ENCODE results near the gene P2RY14. TPM values are rescaled to one million over a fixed set of nuclear protein-coding genes. Genes with fewer than 3 reads are reported as not detected.

P2RY14 gene
- total RNA-seq, 2 donors from 2014 or later = not detected

- no peak for TF ChIP-seq CTCF (conservative IDR thresholded peaks at IDR 0.05)
- Histone ChIP-seq H3K4me1 (ENCODE audit: control insufficient read depth, insufficient read depth, low read length) (no peaks in the 10 kb centered on the region), H3K9me3 (ENCODE audit: control insufficient read depth, low read length) (no peaks in the 10 kb centered on the region), H3K27me3 (ENCODE audit: control insufficient read depth, insufficient read depth, low read length, poor library complexity, severe bottlenecking) (no peaks in the 10 kb centered on the region), H3K9ac (ENCODE audit: extremely low read depth, low read length, poor library complexity, severe bottlenecking) (no peak overlapping the region), H3K27ac (ENCODE audit: low read depth, low read length) (no peak overlapping the region), H3K4me3 (ENCODE audit: low read length) (no peak overlapping the region), H3K36me3 (ENCODE audit: control insufficient read depth, insufficient read depth, low read length) (peaks cover 5% of the 10 kb centered on the region)
- H3K4me3 Mint-ChIP-seq = no peak overlapping the region
- no peaks in the 10 kb centered on the region for H3K4me1 Mint-ChIP-seq
- no peaks in the 10 kb centered on the region for H3K9me3 Mint-ChIP-seq
- WGBS, 2 experiments (ENCODE audit: insufficient coverage in 1 of 2, insufficient read length in 1 of 2) = 88% methylated on average over 1 of the region's 1 CpG; no CpG with 5 or more reads in 1 of the 2 experiments
- peaks cover 7% of the 10 kb centered on the region for H3K36me3 Mint-ChIP-seq (ENCODE audit: low read depth)
- no peak overlapping the region for H3K27ac Mint-ChIP-seq
- DNase-seq = no peak
- no peaks in the 10 kb centered on the region for H3K27me3 Mint-ChIP-seq (ENCODE audit: insufficient read depth)
Measured at GRCh38 chr3:151195826-151196225, 82.5 kb downstream of the P2RY14 start.

GRCh38 chr3:151192545-151192944 lies 85.8 kb downstream of the P2RY14 start:
- H3K27ac ChIP-seq (ENCODE audit: low read depth, low read length) = no peak overlapping the region
- no peak overlapping the region for H3K9ac ChIP-seq (ENCODE audit: extremely low read depth, low read length, poor library complexity, severe bottlenecking)
- H3K27me3 Mint-ChIP-seq (ENCODE audit: insufficient read depth) = no peaks in the 10 kb centered on the region
- H3K36me3 ChIP-seq (ENCODE audit: control insufficient read depth, insufficient read depth, low read length) = peaks cover 9% of the 10 kb centered on the region
- no peak overlapping the region for H3K4me3 ChIP-seq (ENCODE audit: low read length)
- H3K9me3 ChIP-seq (ENCODE audit: control insufficient read depth, low read length) = no peaks in the 10 kb centered on the region
- peaks cover 12% of the 10 kb centered on the region for H3K36me3 Mint-ChIP-seq (ENCODE audit: low read depth)
- H3K9me3 Mint-ChIP-seq = no peaks in the 10 kb centered on the region
- no peak for TF ChIP-seq CTCF (conservative IDR thresholded peaks at IDR 0.05)
- no peaks in the 10 kb centered on the region for H3K4me1 Mint-ChIP-seq
- no peaks in the 10 kb centered on the region for H3K27me3 ChIP-seq (ENCODE audit: control insufficient read depth, insufficient read depth, low read length, poor library complexity, severe bottlenecking)
- H3K4me3 Mint-ChIP-seq = no peak overlapping the region
- no peak overlapping the region for H3K27ac Mint-ChIP-seq
- H3K4me1 ChIP-seq (ENCODE audit: control insufficient read depth, insufficient read depth, low read length) = no peaks in the 10 kb centered on the region
- no peak for DNase-seq
- WGBS, 2 experiments (ENCODE audit: insufficient coverage in 1 of 2, insufficient read length in 1 of 2) = 89 to 96% methylated on average over 4 to 6 of the region's 6 CpGs

- Histone ChIP-seq H3K9ac (ENCODE audit: extremely low read depth, low read length, poor library complexity, severe bottlenecking) (no peak overlapping the region), H3K27ac (ENCODE audit: low read depth, low read length) (no peak overlapping the region), H3K36me3 (ENCODE audit: control insufficient read depth, insufficient read depth, low read length) (peaks cover 9% of the 10 kb centered on the region), H3K27me3 (ENCODE audit: control insufficient read depth, insufficient read depth, low read length, poor library complexity, severe bottlenecking) (no peaks in the 10 kb centered on the region), H3K4me3 (ENCODE audit: low read length) (no peak overlapping the region), H3K4me1 (ENCODE audit: control insufficient read depth, insufficient read depth, low read length) (no peaks in the 10 kb centered on the region), H3K9me3 (ENCODE audit: control insufficient read depth, low read length) (no peaks in the 10 kb centered on the region)
- DNase-seq = no peak
- no peaks in the 10 kb centered on the region for H3K9me3 Mint-ChIP-seq
- H3K27me3 Mint-ChIP-seq (ENCODE audit: insufficient read depth) = no peaks in the 10 kb centered on the region
- H3K4me3 Mint-ChIP-seq = no peak overlapping the region
- H3K4me1 Mint-ChIP-seq = no peaks in the 10 kb centered on the region
- 100% methylated on average over 1 of the region's 1 CpG; no CpG with 5 or more reads in 1 of the 2 experiments for WGBS, 2 experiments (ENCODE audit: insufficient coverage in 1 of 2, insufficient read length in 1 of 2)
- peaks cover 12% of the 10 kb centered on the region for H3K36me3 Mint-ChIP-seq (ENCODE audit: low read depth)
- TF ChIP-seq CTCF (conservative IDR thresholded peaks at IDR 0.05) = no peak
- no peak overlapping the region for H3K27ac Mint-ChIP-seq
Measured at GRCh38 chr3:151191095-151191494, 87.2 kb downstream of the P2RY14 start.

All from endodermal cell (in vitro differentiated cells).